NCI-H345 (cell line): ENCODE measurements around the gene NOP9.
"Not testable (repeated sequence)": the region's sequence is repeated elsewhere in the genome, so short reads cannot be mapped to it uniquely, and the experiment has no call there.

Experiments
- DNase-seq: peaks from one replicate; lab custom pipeline; 2025; lab: John Stamatoyannopoulos, UW

NOP9 gene

GRCh38 chr14:24349742-24350141 lies 50.1 kb downstream of the NOP9 start:
- DNase-seq: no peak

GRCh38 chr14:24351517-24351916 lies 51.9 kb downstream of the NOP9 start:
- no peak for DNase-seq

- no peak for DNase-seq
These were observed 54.2 kb downstream of the NOP9 start for GRCh38 chr14:24353559-24354481.

GRCh38 chr14:24354482-24354825 lies 54.8 kb downstream of the NOP9 start:
- DNase-seq: not testable (repeated sequence)

GRCh38 chr14:24355009-24355408 lies 55.4 kb downstream of the NOP9 start:
- no peak for DNase-seq

GRCh38 chr14:24356208-24356607 lies 56.6 kb downstream of the NOP9 start:
- no peak for DNase-seq
